Retinal pigment epithelial cell (primary cell): ENCODE results near the gene FAM117A.
A peak's percentile ranks its signal among the peaks of the same experiment; 100 is the strongest.

Source experiments
- DNase-seq: peaks from one replicate; pipeline ENCODE4 v3.0.0-alpha.2; 2010; ENCODE audit warnings: low read depth
- H3K4me3 ChIP-seq: 2 replicates; pipeline ENCODE4 v1.5.1; 2011; ENCODE audit warnings: mild to moderate bottlenecking, low read length, control low read depth, moderate library complexity
- TF ChIP-seq, protein P1 (sequence below): conservative IDR thresholded peaks from 2 replicates; pipeline ENCODE4 v1.5.1; 2011; ENCODE audit warnings: low read depth, low read length, control low read depth, inconsistent platforms

The FAM117A gene

DNA sequence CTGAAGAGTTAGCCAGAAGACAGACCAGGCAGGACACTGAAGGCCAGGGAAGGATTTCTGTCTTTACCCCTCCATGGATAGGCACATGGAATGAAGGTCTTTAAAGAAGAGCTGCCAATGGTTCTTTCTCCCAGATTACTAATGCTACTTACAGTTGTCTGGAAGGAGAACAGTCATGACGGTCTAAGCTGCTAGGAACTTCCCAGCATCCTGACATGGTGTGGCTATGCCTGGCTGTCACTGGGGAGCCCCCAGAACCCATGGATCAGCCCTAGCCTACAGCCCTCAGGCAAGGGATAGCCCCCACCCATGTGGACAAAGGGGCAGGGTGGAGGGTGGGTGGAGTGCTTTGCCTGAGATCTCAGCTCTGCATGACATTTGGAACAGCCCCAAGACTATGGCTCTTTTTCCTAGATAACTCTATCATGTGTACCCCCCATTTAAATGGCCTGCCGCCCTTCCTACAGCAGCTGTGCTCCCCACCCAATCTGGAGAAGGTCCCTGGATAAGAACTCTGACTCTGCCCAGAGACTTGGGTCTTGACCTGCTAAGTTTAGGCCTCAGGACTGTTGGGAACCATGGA, 15.3 kb upstream of the FAM117A start:
- no peak overlapping the region for H3K4me3 ChIP-seq
- no peak for DNase-seq
- TF ChIP-seq, protein P1, sequence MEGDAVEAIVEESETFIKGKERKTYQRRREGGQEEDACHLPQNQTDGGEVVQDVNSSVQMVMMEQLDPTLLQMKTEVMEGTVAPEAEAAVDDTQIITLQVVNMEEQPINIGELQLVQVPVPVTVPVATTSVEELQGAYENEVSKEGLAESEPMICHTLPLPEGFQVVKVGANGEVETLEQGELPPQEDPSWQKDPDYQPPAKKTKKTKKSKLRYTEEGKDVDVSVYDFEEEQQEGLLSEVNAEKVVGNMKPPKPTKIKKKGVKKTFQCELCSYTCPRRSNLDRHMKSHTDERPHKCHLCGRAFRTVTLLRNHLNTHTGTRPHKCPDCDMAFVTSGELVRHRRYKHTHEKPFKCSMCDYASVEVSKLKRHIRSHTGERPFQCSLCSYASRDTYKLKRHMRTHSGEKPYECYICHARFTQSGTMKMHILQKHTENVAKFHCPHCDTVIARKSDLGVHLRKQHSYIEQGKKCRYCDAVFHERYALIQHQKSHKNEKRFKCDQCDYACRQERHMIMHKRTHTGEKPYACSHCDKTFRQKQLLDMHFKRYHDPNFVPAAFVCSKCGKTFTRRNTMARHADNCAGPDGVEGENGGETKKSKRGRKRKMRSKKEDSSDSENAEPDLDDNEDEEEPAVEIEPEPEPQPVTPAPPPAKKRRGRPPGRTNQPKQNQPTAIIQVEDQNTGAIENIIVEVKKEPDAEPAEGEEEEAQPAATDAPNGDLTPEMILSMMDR, result no peak

DNA sequence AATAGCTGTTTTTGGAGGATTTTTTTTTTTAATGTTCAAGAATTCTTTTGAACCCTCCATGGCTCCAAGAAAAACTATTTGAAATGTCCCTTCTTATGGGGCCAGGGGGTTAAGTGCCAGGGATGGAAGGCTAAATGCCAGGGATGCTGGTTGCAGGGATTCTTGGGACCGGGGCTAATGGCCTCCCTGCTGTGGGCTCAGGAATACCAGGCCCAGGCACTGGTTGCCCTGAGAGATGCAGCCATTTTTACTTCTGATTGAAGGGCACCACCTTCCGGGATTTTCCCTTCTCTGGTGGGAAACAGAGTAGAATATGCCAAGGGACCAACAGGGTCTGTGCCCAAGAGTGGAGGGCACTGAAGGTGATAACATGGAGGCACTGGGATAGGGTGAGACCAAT, 13.6 kb upstream of the FAM117A start:
- no peak overlapping the region for H3K4me3 ChIP-seq
- TF ChIP-seq, protein P1, result no peak
- DNase-seq, result no peak

DNA sequence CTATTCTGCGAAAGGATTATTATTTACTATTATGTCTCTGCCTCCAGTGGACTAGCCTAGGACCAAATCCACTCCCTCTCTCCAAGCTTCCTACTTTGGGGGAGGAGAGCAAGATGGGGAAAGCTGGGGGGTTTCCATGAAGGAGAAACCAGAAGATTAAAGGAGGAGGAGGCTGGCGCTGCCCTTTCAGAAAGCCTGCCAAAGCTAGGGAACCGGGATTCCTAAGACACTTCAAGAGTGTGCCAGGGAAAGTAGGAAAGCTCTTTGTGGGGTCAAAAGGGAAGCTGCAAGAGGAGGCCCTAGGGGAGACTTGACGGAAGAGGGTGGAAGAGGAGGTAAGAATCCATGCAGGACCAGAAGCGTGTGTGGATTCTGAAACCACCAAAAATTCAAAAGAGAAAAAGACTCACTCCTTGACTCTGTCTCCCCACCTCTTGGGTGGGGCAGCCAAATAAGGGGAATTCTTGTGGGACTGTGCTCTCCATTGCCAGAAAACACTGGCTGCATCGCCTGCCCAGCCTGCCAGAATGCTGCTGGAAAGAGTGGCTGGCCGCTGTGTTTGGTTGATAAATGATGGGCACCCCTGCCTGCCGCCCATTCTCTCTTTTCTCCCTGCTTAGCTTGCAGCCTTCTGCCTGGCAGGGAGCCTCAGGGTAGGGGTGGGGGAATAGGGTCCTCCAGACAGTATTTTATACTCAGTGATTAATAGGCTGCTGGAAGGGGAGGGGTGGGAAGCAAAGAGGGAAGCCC, 12.8 kb upstream of the FAM117A start:
- no peak for DNase-seq
- TF ChIP-seq, protein P1, result no peak

DNA sequence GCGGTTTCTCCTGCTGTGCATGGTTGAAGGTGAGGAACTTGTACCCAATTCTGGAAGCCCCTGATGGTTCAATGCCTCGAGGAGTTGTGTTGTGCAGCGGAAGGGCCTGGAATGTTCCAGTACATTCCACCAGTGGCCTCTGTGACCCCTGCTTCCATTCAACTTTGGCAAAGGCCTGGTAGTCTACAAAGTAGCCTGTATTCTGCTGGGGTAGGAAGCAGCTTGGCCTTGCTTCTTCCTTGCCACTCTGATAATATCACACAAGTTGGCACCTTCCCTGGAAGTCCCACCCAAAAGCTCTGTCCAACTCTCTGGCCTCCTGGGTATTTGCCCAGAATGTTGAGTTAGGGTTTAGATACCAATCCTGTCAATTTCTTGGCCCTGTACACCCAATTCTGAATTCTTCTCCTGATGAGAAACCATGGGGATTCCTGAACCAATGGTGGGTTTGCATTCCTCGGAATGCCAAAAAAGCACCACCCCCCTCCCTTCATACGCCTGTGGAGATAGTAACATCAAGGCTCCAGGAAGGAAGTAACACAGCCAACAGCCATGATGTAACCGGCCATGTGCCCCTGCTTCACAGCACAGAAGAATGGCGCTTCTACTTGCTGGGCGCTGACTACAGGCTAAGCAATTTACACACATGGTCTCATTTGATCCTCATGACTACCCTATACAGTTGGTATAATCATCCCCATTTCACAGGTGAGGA, 11.8 kb upstream of the FAM117A start:
- TF ChIP-seq, protein P1, result no peak
- no peak for DNase-seq
- H3K4me3 ChIP-seq, result no peak overlapping the region

More for the DNA sequence above, 12.8 kb upstream of the FAM117A start:
- no peak overlapping the region for H3K4me3 ChIP-seq

DNA sequence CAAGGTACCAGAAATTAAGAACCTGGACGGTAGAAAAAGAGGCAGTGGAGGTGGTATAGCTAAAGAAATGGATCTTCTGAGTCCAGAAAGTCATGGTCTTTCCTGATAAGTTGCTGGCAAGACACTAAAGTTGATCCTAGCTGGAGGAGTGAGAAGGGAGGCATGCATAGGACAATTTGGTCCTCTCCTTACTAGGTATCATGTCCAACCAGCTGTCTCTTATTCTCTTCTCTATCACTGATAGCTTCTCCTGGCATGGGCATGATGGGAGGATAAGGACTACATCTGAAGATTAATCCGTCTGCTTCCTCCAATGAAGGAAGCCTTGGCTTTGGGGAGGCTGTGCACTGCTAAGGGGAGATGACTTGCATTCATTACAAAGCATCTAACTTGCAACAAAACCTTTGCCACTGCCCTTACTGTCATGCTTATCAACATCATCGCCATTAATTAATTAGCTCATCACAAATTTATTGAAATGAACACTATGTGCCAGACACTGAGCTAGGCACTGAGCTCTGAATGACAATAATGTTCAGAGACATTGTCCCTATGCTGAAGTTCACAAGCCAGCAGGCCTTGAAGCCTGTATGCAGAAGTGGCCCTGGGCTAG, 3.1 kb upstream of the FAM117A start:
- TF ChIP-seq, protein P1, result no peak
- H3K4me3 ChIP-seq, result no peak overlapping the region
- DNase-seq, result no peak

DNA sequence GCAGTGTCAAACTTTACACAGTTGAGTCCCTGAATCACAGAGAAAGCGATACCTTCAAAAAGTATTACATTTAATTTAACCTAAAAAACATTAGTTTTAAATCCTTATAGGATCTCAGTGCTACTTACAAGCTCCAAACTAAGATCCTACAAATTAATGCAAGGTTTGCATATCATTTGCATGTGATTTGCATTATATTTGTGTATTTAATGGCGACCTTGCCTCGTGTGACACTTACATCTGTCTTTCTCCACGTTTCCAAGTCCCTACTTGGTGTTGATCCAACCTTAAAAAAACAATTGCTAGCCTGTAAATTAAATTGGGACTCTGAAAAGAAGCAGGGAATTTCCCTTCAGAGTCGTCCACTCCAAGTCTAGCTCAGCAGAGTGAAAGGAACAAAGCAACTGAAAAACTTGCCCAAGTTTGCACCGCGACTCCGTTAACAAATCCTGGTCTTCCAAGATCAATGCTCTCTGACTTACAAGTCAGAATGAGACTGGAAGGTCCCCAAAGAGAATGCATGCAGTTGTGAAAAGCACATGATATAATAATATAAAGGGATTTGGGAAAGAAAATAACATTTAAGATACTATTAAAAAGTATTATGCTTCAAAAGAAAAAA, 739 bp upstream of the FAM117A start:
- H3K4me3 ChIP-seq, result peak overlapping the region; percentile 27
- DNase-seq, result no peak
- TF ChIP-seq, protein P1, result no peak
